GM06990 (cell line): Measurements from ENCODE around the gene LRRC66.
A peak's percentile ranks its signal among the peaks of the same experiment; 100 is the strongest.

Experiments used
- DNase-seq: peaks from one replicate; pipeline ENCODE4 v3.0.0-alpha.2; 2011; ENCODE audit not compliant: insufficient read length; ENCODE audit errors: extremely low read depth
- H3K27me3 ChIP-seq: replicated peaks from 2 replicates; pipeline ENCODE4 v1.6.0; 2011; ENCODE audit warnings: low read length; ENCODE audit not compliant: control insufficient read depth, insufficient read depth
- H3K36me3 ChIP-seq: 2 replicates; pipeline ENCODE4 v1.5.1; 2011; ENCODE audit warnings: low read length; ENCODE audit not compliant: control insufficient read depth, insufficient read depth
- H3K4me3 ChIP-seq: replicated peaks from 2 replicates; pipeline ENCODE4 v1.5.1; 2011; ENCODE audit warnings: low read depth, mild to moderate bottlenecking, control low read depth, low read length
- CTCF ChIP-seq: IDR thresholded peaks from 2 replicates; pipeline ENCODE4 v1.5.1; 2011; ENCODE audit warnings: low read length, control low read depth, mild to moderate bottlenecking, inconsistent platforms; ENCODE audit not compliant: insufficient read depth, poor library complexity, severe bottlenecking

LRRC66 gene

GRCh38 chr4:52045028-52045427, 24.9 kb upstream of the LRRC66 start:
- Histone ChIP-seq H3K4me3 (no peak overlapping the region), H3K36me3 (no peaks in the 10 kb centered on the region), H3K27me3 (no peaks in the 10 kb centered on the region; the same call in 1 of the 2 replicates)
- no peak for TF ChIP-seq CTCF
- no peak for DNase-seq

GRCh38 chr4:52038103-52038912, 18.1 kb upstream of the LRRC66 start, which contains the start of gene SGCB:
Gene SGCB, minus strand, starts transcription at chr4:52038299. Its CDS starts 40 bp downstream, at chr4:52038259.
- Histone ChIP-seq H3K36me3 (no peaks in the 10 kb centered on the region), H3K4me3 (peak within 1 kb of the TSS; percentile 83), H3K27me3 (no peaks in the 10 kb centered on the region; the same call in 1 of the 2 replicates)
- peak; percentile 78 for DNase-seq
- no peak for TF ChIP-seq CTCF

- no peak for TF ChIP-seq CTCF
- Histone ChIP-seq H3K27me3 (no peaks in the 10 kb centered on the region; the same call in 1 of the 2 replicates), H3K36me3 (no peaks in the 10 kb centered on the region), H3K4me3 (peak overlapping the region; percentile 83)
- DNase-seq: peak; percentile 62
These were observed 17.5 kb upstream of the LRRC66 start for GRCh38 chr4:52037689-52038102.

- DNase-seq: no peak
- no peak for TF ChIP-seq CTCF
- Histone ChIP-seq H3K27me3 (no peaks in the 10 kb centered on the region; the same call in 1 of the 2 replicates), H3K4me3 (peak overlapping the region; percentile 83), H3K36me3 (no peaks in the 10 kb centered on the region)
These were observed 16.8 kb upstream of the LRRC66 start for GRCh38 chr4:52036886-52037530.

GRCh38 chr4:52035190-52035589, 15.0 kb upstream of the LRRC66 start:
- Histone ChIP-seq H3K27me3 (no peaks in the 10 kb centered on the region), H3K4me3 (no peak overlapping the region), H3K36me3 (no peaks in the 10 kb centered on the region)
- DNase-seq: no peak
- TF ChIP-seq CTCF: no peak
